T-helper 1 cell treated with Interleukin-12 subunit alpha and Interleukin-12 subunit beta and Interleukin-4 antibody, amounts not matched to agents 30 μg/mL and 1 μg/mL, for 36 hours (primary cell): Measurements from ENCODE around the gene PDE6B.
A peak's percentile ranks its signal among the peaks of the same experiment; 100 is the strongest.

Experiments
- H3K27ac Mint-ChIP-seq: one replicate; pipeline ENCODE4 v1.8.0; 2021; ENCODE audit warnings: mild to moderate bottlenecking, mixed read lengths
- H3K27me3 Mint-ChIP-seq: one replicate; pipeline ENCODE4 v1.8.0; 2021; ENCODE audit warnings: low read depth, mixed read lengths
- H3K36me3 Mint-ChIP-seq: one replicate; pipeline ENCODE4 v1.8.0; 2021; ENCODE audit warnings: low read depth, mixed read lengths
- H3K4me1 Mint-ChIP-seq: one replicate; pipeline ENCODE4 v1.8.0; 2021; ENCODE audit warnings: low read depth, mixed read lengths
- H3K4me3 Mint-ChIP-seq: one replicate; pipeline ENCODE4 v1.8.0; 2021; ENCODE audit warnings: mild to moderate bottlenecking, moderate library complexity, mixed read lengths
- H3K9me3 Mint-ChIP-seq: one replicate; pipeline ENCODE4 v1.8.0; 2021; ENCODE audit warnings: mixed read lengths

The PDE6B gene

DNA sequence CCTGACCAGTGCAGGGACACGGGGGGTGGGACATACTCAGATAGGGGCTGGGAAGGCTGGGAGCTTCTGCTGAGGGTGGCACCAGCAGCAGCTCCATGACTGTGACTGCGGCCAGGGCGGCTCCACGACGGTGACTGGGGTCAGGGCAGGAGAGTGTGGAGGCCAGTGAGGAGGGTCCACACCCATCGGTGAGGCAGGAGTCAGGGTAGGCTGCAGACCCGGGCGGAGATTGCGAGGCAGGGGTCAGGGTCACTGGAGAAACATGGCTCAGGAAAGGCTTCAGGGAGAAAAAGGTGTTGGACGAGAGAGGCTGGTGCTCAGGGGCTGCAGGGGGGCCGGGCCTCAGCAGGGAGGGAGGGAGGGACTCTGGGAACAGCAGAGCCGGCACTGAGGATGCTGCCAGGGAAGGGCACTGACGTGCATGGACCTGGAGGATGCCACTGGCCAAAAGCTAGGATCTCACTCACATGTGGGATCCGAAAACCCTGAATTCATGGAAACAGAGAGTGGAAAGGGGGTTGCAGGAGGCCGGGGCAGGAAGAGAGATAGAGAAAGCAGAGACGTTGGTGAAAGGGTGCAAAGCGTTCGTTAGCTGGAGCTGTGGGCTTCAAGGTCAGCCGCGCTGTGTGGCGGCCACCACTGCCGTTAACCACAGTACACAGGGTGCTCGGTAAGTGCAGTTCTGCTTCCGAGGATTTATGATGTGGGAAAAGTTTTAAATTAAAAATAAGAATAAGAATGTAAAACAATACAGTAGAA lies 26.7 kb downstream of the PDE6B start:
- H3K9me3 Mint-ChIP-seq = no peaks in the 10 kb centered on the region
- no peaks in the 10 kb centered on the region for H3K36me3 Mint-ChIP-seq
- no peaks in the 10 kb centered on the region for H3K4me1 Mint-ChIP-seq
- H3K4me3 Mint-ChIP-seq = no peak overlapping the region
- H3K27ac Mint-ChIP-seq = no peak overlapping the region
- no peaks in the 10 kb centered on the region for H3K27me3 Mint-ChIP-seq

DNA sequence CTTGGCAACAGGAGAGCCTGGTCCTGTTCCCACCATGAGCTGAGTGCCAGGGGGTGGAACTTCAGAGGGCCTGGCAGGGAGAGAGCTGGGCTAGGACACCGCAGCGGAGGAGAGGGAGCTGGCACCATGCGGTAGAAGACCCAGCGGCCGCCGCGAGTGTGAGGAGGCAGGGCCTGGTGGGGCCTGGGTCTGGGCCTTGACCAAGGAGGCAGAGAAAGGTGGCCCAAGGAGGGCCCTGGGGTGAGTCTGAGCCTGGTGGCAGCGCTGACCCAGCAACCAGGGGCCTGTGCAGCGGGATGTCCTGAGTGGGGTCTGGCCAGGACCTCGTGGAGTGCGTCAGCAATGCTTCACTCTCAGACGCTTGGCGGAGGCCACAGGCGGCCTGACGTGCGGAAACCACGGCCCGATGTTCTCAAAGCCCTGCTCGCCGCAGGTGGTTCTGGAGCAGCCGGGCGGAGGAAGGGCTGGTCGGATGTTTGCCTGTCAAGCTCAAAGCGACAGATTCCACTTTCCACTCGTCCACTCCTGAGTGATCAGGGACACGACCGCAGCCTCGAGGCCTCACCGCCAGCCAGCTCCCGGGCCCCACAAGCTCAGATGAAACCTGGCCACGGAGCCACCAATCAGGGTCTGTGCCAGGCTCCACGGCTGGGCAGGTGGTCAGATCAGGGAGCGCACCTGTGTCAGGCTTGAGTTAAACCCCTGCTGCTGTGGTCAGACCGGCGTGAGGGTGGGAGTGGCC lies 27.9 kb downstream of the PDE6B start:
- no peaks in the 10 kb centered on the region for H3K4me1 Mint-ChIP-seq
- H3K36me3 Mint-ChIP-seq = no peaks in the 10 kb centered on the region
- H3K9me3 Mint-ChIP-seq = no peaks in the 10 kb centered on the region
- H3K4me3 Mint-ChIP-seq = no peak overlapping the region
- no peak overlapping the region for H3K27ac Mint-ChIP-seq
- H3K27me3 Mint-ChIP-seq = no peaks in the 10 kb centered on the region

- Mint-ChIP-seq H3K27ac (no peak overlapping the region), H3K9me3 (no peaks in the 10 kb centered on the region), H3K4me3 (no peak overlapping the region), H3K4me1 (no peaks in the 10 kb centered on the region), H3K36me3 (no peaks in the 10 kb centered on the region), H3K27me3 (no peaks in the 10 kb centered on the region)
Measured at GRCh38 chr4:653831-654502, 28.6 kb downstream of the PDE6B start.

- Mint-ChIP-seq H3K4me3 (no peak overlapping the region), H3K4me1 (no peaks in the 10 kb centered on the region), H3K27me3 (no peaks in the 10 kb centered on the region), H3K9me3 (no peaks in the 10 kb centered on the region), H3K36me3 (no peaks in the 10 kb centered on the region), H3K27ac (no peak overlapping the region)
Measured at GRCh38 chr4:654503-654845, 29.1 kb downstream of the PDE6B start.

DNA sequence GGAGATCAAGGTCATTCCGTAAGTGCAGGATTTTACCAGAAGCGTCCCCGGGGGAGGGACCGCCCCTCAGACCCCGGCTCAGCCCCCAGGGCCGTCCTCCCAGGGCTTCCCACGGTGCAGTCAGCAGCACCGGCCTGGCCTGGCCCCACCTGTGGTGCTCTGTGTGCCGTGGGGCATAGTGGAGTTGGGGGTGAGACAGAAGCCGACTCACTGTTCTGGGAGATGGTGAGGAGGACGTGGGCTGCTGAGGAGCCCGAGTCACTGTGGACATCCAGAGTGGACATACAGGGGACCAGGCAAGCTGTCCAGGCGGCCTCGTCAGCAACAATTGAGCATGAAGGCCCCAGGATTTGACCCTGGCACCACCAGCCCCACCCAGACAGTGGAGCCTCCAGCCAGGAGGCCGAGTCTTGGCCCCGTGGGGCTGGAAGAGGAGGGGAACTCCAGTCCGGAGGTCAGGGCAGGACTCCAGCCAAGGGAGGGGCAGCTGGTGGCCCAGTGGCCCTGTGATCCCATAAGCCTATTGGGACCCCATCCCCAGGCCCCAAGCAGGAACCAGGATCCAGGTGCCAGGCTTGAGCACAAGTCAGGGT lies 29.6 kb downstream of the PDE6B start:
- Mint-ChIP-seq H3K36me3 (no peaks in the 10 kb centered on the region), H3K27me3 (no peaks in the 10 kb centered on the region), H3K9me3 (peaks cover 2% of the 10 kb centered on the region), H3K4me3 (no peak overlapping the region), H3K27ac (no peak overlapping the region), H3K4me1 (no peaks in the 10 kb centered on the region)

- H3K27ac Mint-ChIP-seq = no peak overlapping the region
- H3K9me3 Mint-ChIP-seq = peaks cover 5% of the 10 kb centered on the region
- H3K4me3 Mint-ChIP-seq = no peak overlapping the region
- H3K4me1 Mint-ChIP-seq = peaks cover 2% of the 10 kb centered on the region
- H3K36me3 Mint-ChIP-seq = peaks cover 2% of the 10 kb centered on the region
- H3K27me3 Mint-ChIP-seq = no peaks in the 10 kb centered on the region
Measured at GRCh38 chr4:655464-656151, 30.2 kb downstream of the PDE6B start.

DNA sequence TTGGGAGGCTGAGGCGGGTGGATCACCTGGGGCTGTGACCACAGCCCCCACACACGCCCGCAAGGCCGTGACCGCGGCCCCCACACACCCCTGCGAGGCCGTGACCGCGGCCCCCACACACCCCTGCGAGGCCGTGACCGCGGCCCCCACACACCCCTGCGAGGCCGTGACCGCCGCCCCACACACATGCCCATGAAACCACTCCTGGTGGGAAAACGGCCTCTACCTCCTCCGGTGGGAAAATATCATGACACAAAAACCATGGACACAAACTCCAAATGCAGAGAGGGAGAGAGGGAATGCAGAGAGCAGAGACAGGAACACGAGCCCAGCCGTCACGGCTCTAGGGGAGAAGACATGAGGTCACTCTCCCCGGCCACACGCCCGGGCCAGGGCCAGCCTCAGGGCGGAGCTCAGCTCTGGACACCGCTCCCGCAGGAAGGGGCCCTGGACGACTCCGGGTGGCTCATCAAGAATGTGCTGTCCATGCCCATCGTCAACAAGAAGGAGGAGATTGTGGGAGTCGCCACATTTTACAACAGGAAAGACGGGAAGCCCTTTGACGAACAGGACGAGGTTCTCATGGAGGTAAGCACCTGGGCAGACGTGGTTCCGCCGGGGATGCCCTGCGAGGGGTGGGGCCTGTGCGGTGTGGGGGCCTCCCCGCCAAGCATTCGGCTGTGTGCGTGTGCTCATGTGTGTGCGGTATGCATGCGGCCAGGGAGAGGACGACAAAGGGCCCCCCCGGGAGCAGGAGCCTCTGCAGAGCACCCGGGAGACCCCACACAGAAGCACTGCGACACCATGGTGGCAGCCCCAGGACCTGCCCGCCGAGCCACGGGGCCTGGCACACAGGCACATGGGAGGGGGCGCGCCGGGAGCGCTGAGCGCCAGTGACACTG lies 31.3 kb downstream of the PDE6B start:
- Mint-ChIP-seq H3K27me3 (no peaks in the 10 kb centered on the region), H3K4me1 (peaks cover 2% of the 10 kb centered on the region), H3K4me3 (no peak overlapping the region), H3K27ac (no peak overlapping the region), H3K36me3 (peaks cover 6% of the 10 kb centered on the region), H3K9me3 (peaks cover 10% of the 10 kb centered on the region)

GRCh38 chr4:657338-657833 lies 32.0 kb downstream of the PDE6B start:
- H3K27ac Mint-ChIP-seq = no peak overlapping the region
- H3K27me3 Mint-ChIP-seq = no peaks in the 10 kb centered on the region
- H3K36me3 Mint-ChIP-seq = peaks cover 6% of the 10 kb centered on the region
- H3K4me3 Mint-ChIP-seq = no peak overlapping the region
- peaks cover 10% of the 10 kb centered on the region for H3K9me3 Mint-ChIP-seq
- H3K4me1 Mint-ChIP-seq = peaks cover 2% of the 10 kb centered on the region

DNA sequence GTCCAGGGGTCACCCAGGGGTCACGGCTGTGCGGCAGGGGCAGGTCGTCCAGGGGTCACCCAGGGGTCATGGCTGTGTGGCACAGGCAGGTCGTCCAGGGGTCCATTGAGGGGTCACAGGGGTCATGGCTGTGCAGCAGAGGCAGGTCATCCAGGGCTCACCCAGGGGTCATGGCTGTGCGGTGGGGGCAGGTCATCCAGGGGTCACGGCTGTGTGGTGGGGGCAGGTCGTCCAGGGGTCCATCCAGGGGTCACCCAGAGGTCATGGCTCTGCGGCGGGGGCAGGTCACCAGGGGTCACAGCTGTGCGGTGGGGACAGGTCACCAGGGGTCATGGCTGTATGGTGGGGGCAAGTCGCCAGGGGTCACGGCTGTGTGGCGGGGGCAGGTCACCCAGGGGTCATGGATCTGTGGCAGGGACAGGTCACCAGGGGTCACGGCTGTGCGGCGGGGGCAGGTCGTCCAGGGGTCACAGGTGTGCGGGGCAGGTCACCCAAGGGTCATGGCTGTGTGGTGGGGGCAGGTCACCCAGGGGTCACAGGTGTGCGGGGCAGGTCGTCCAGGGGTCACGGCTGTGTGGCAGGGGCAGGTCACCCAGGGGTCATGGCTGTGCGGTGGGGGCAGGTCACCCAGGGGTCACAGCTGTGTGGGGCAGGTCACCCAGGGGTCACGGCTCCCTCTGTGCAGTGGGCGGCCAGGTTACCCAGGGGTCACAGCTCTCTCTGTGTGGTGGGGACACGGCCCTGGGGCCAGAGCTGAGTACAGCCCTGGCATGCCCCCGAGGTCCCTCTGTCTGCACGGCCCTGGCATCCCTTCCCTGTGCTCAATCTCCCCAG lies 32.7 kb downstream of the PDE6B start:
- H3K27ac Mint-ChIP-seq = no peak overlapping the region
- H3K9me3 Mint-ChIP-seq = peaks cover 10% of the 10 kb centered on the region
- H3K27me3 Mint-ChIP-seq = no peaks in the 10 kb centered on the region
- H3K4me3 Mint-ChIP-seq = no peak overlapping the region
- peaks cover 6% of the 10 kb centered on the region for H3K36me3 Mint-ChIP-seq
- peaks cover 2% of the 10 kb centered on the region for H3K4me1 Mint-ChIP-seq

DNA sequence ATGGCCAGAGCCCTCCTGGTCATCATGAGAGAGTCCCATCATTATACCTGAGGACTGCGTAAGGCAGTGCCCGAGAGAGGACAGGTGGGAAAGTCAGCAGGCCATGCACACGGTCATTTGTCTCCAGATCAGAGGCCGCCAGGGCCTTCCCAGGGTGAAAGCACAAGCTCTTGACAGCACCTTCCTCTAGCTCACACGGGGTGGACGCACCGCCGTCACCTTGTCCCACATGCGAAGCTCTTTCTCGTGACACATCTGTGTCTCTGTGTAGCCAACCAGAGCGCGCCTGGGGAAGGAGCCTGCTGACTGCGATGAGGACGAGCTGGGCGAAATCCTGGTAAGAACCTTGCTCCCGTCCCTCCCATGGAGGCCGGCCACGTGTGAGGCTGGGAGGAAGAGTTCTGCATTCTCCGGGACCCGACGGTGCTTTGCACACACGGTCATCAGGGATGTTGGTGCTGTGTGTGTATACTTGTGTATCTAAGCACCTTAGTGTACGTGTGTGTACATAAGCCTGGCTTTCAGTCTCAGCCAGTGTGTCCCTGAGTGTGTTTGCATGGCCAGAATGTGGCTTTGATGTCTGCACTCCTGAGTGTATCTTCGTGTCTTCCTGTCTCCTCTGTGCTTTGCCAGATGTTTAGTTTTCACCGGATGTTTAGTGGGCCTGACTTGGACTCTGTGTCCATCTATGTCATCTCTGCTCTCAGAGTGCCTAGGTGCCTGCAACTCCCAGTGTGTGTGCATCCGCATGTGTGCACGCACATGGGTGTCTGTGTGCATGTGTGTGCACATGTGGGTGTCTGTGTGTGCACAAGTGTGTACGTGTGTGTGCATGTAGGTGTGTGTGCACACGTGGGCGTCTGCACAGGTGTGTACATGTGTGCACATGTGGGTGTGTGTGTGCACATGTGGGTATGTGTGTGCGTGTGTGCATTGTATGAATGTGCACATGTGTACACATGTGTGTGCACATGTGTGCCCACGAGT lies 33.6 kb downstream of the PDE6B start:
- Mint-ChIP-seq H3K27me3 (no peaks in the 10 kb centered on the region), H3K27ac (no peak overlapping the region), H3K9me3 (peaks cover 10% of the 10 kb centered on the region), H3K36me3 (peaks cover 6% of the 10 kb centered on the region), H3K4me1 (peaks cover 2% of the 10 kb centered on the region), H3K4me3 (no peak overlapping the region)

DNA sequence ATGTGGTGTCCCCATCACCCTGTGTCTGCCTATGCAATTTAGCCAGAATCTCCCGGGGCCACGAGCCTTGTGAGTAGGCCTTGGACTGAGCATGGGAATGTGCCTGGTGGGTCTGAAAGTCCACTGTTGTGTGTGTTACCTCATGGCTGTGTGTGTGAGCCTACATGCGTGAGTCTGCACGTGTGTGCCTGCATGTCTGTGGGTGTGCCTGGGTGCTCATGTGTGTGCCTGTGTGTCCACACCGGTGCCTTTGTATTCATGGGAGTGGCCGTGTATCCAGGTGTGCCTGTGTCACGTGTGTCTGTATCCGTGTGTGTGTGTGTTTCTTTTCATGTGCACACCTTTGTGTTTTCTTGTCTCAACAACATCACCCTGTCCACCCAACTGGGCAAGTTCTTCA lies 34.5 kb downstream of the PDE6B start:
- Mint-ChIP-seq H3K9me3 (peaks cover 10% of the 10 kb centered on the region), H3K36me3 (peaks cover 6% of the 10 kb centered on the region), H3K4me1 (peaks cover 4% of the 10 kb centered on the region), H3K27ac (no peak overlapping the region), H3K4me3 (no peak overlapping the region), H3K27me3 (no peaks in the 10 kb centered on the region)

DNA sequence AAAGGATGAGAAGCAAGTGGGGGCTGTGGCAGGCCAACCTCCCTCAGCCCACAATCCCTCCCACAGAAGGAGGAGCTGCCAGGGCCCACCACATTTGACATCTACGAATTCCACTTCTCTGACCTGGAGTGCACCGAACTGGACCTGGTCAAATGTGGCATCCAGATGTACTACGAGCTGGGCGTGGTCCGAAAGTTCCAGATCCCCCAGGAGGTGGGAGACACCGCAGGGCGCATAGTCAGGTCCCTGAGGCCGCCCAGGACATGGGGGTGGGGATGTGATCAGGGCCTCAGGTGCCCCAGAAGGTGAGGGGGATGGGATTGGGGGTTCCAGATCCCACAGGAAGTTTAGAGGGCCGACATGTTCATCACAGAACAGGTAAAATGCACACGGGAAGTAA lies 35.0 kb downstream of the PDE6B start:
- H3K36me3 Mint-ChIP-seq = peaks cover 6% of the 10 kb centered on the region
- peaks cover 4% of the 10 kb centered on the region for H3K4me1 Mint-ChIP-seq
- H3K4me3 Mint-ChIP-seq = peak overlapping the region; percentile 43
- no peak overlapping the region for H3K27ac Mint-ChIP-seq
- no peaks in the 10 kb centered on the region for H3K27me3 Mint-ChIP-seq
- peaks cover 10% of the 10 kb centered on the region for H3K9me3 Mint-ChIP-seq
